Fibroblast of the aortic adventitia (primary cell): ENCODE data around the gene PCGF1. TPM values are rescaled to one million over a fixed set of nuclear protein-coding genes. Genes with fewer than 3 reads are reported as not detected.
A peak's percentile ranks its signal among the peaks of the same experiment; 100 is the strongest.

Source experiments
- DNase-seq: peaks from one replicate; pipeline ENCODE4 v3.0.0-alpha.2; 2010; ENCODE audit warnings: low read depth
- H3K4me3 ChIP-seq: 2 replicates; pipeline ENCODE4 v1.5.1; 2011; ENCODE audit warnings: low read depth, mild to moderate bottlenecking, control low read depth, low read length, moderate library complexity
- total RNA-seq: library from RNA; depleted of rRNA; stranded (reverse); fragments of >200 nt; gene quantifications from 2 replicates; pipeline ENCODE4 v1.2.3, GENCODE V29; 2012; ENCODE audit warnings: low replicate concordance
- TF ChIP-seq, protein P1 (sequence below): IDR thresholded peaks from 2 replicates; pipeline ENCODE4 v1.5.1; 2011; ENCODE audit warnings: mild to moderate bottlenecking, low read length, control low read depth, inconsistent platforms; ENCODE audit not compliant: insufficient read depth

The PCGF1 gene
- total RNA-seq, 1 donor, result 27.5 TPM

DNA sequence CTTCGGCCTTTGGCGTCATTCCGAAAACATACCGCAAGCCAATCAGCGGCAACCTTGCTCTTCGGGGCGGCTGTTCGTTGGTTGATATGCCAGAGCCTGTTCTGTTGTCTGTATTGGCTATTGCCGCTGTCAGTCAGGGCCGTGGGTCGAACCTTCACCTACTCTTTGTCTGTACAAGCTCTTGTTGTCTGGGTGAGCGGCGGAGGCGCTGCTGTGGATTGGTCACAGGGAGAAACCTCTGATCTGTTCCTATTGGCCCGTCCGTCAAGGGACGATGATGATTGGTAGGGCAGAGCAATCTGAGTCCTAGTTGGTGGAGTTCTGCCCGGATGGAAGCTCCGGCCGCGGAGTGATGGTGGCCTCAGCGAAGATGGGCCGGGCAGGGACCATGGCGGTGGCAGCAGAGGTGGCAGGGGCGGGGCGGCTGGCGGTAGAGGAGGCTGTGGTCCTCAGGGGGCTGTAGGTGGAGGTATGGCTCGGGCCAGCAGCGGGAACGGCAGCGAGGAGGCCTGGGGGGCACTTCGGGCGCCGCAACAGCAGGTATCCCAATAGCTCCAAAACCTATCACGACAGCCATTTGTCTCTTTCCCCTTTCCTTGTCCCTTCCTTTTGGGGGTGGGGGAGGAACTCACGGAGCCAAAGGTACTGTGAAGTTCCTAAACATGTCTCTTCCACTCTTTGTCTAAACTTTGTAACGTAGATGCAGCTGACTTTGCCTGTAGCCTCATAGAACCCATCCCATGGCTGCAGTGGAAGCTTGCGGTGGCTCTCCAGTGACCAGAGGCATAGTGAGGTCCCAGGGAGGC, 49.2 kb downstream of the PCGF1 start, which contains the start of gene WBP1:
TSS of gene WBP1 (plus strand) at position 307 of the 806 bp plus-strand sequence. CDS start at position 472, 165 bp downstream.
- peak within 1 kb of the TSS; percentile 74 for H3K4me3 ChIP-seq
- peak; percentile 100 for DNase-seq
- TF ChIP-seq, protein P1, sequence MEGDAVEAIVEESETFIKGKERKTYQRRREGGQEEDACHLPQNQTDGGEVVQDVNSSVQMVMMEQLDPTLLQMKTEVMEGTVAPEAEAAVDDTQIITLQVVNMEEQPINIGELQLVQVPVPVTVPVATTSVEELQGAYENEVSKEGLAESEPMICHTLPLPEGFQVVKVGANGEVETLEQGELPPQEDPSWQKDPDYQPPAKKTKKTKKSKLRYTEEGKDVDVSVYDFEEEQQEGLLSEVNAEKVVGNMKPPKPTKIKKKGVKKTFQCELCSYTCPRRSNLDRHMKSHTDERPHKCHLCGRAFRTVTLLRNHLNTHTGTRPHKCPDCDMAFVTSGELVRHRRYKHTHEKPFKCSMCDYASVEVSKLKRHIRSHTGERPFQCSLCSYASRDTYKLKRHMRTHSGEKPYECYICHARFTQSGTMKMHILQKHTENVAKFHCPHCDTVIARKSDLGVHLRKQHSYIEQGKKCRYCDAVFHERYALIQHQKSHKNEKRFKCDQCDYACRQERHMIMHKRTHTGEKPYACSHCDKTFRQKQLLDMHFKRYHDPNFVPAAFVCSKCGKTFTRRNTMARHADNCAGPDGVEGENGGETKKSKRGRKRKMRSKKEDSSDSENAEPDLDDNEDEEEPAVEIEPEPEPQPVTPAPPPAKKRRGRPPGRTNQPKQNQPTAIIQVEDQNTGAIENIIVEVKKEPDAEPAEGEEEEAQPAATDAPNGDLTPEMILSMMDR, result no peak

DNA sequence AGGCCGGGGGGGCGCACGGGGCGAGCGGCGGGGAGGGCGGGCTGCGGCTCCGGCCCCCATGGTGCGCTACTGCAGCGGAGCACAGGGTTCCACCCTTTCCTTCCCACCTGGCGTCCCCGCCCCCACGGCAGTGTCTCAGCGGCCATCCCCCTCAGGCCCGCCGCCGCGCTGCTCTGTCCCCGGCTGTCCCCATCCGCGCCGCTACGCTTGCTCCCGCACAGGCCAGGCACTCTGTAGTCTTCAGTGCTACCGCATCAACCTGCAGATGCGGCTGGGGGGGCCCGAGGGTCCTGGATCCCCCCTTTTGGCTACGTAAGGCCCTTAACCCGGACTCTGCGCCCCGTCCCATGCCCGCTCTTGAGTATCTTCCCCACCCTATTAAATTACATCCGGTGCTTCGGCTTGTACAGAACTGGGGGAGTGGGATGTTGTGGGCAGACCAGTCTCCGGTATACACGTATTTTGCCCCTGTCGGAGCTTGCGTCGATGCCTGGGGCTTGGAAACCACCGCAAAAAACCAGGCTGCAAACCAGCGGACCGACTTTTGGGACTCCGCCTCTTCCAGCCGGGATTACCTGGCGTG, 49.9 kb downstream of the PCGF1 start:
- TF ChIP-seq, protein P1, result no peak
- H3K4me3 ChIP-seq, result peak overlapping the region; percentile 74
- DNase-seq, result no peak

DNA sequence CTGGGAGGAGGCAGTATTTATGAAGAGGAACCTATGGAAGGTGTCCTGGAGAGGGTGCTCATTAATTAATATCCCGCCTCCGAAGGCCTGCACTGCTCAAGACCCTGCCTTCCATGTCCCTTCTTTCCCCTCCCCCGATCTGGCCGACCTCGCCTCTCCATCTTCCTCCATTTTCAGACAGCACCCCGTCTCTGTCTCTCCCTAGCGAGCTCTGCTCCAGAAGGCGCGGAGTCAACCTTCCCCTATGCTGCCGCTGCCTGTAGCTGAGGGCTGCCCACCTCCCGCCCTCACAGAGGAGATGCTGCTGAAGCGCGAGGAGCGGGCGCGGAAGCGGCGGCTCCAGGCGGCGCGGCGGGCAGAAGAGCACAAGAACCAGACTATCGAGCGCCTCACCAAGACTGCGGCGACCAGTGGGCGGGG, 50.4 kb downstream of the PCGF1 start:
- TF ChIP-seq, protein P1, result no peak
- no peak for DNase-seq

More for the DNA sequence above, 50.4 kb downstream of the PCGF1 start:
- H3K4me3 ChIP-seq, result peak overlapping the region; percentile 74

Other genes starting within 250 kb of the PCGF1 start
- gene SLC4A5, start 164.3 kb downstream of the PCGF1 start, total RNA-seq, result 0.25 and 0.45 TPM in 2 replicates
- gene DCTN1, start 127.4 kb downstream of the PCGF1 start, total RNA-seq, result 147 and 293 TPM in 2 replicates
- gene C2orf81, start 86.1 kb downstream of the PCGF1 start, total RNA-seq, result 1.9 and 2.8 TPM in 2 replicates
- gene WDR54, start 86.0 kb downstream of the PCGF1 start, total RNA-seq, result 16.9 and 34.3 TPM in 2 replicates
- gene RTKN, start 65.8 kb downstream of the PCGF1 start, total RNA-seq, result 12.0 and 15.7 TPM in 2 replicates
- gene INO80B, start 52.6 kb downstream of the PCGF1 start, total RNA-seq, result 13.5 and 28.0 TPM in 2 replicates
- gene WBP1, start 49.3 kb downstream of the PCGF1 start, total RNA-seq, result 24.4 and 27.6 TPM in 2 replicates
- gene MOGS, start 42.3 kb downstream of the PCGF1 start, total RNA-seq, result 15.2 and 25.3 TPM in 2 replicates
- gene MRPL53, start 35.0 kb downstream of the PCGF1 start, total RNA-seq, result 19.3 and 30.2 TPM in 2 replicates
- 25.4 and 27.7 TPM in 2 replicates for gene CCDC142, start 24.7 kb downstream of the PCGF1 start, total RNA-seq
- gene TTC31, start 24.6 kb downstream of the PCGF1 start, total RNA-seq, result 10.4 and 16.3 TPM in 2 replicates
- gene LBX2, start 8.1 kb downstream of the PCGF1 start, total RNA-seq, result 2.0 and 3.0 TPM in 2 replicates
- gene TLX2, start 6.8 kb upstream of the PCGF1 start, total RNA-seq, result not detected in 2 replicates
- gene DQX1, start 18.5 kb upstream of the PCGF1 start, total RNA-seq, result 0.27 TPM in 1 of 2 replicates, not detected in the other
- gene AUP1, start 22.0 kb upstream of the PCGF1 start, total RNA-seq, result 18.1 and 88.0 TPM in 2 replicates
- 27.1 and 32.9 TPM in 2 replicates for gene HTRA2, start 22.2 kb upstream of the PCGF1 start, total RNA-seq
- 11.9 and 18.5 TPM in 2 replicates for gene LOXL3, start 46.2 kb upstream of the PCGF1 start, total RNA-seq
- gene DOK1, start 47.0 kb upstream of the PCGF1 start, total RNA-seq, result 11.4 and 36.9 TPM in 2 replicates
- not detected in 2 replicates for gene M1AP, start 140.6 kb upstream of the PCGF1 start, total RNA-seq
- gene SEMA4F, start 146.6 kb upstream of the PCGF1 start, total RNA-seq, result 2.8 and 3.6 TPM in 2 replicates